ENCODE measurements around the gene HSD11B1. TPM values are rescaled to one million over a fixed set of nuclear protein-coding genes. Genes with fewer than 3 reads are reported as not detected.

Gene HSD11B1
- total and polyA plus RNA-seq, 2 of the 4 experiments (the other 2 are of a cell fraction): 0.41 to 0.72 TPM

GRCh38 chr1:209672705-209673630 is 31.7 kb upstream of the HSD11B1 start:
- in situ Hi-C loops (cut with MboI; ENCODE audit: low sequenced_read_pairs): no loop called here
- TF ChIP-seq RFX5 (IDR thresholded peaks at IDR 0.05; ENCODE audit: low read depth, low read length): no peak
- no peak for TF ChIP-seq MAFK (IDR thresholded peaks at IDR 0.05; ENCODE audit: low read depth, low read length)
- TF ChIP-seq POLR2A (IDR thresholded peaks at IDR 0.05; ENCODE audit: low read depth, low read length): no peak
- TF ChIP-seq RCOR1 (IDR thresholded peaks at IDR 0.05; ENCODE audit: insufficient replicate concordance, low read length): no peak
- TF ChIP-seq BHLHE40 (IDR thresholded peaks at IDR 0.05; ENCODE audit: low read depth, low read length): no peak
- no peak for TF ChIP-seq FOS (IDR thresholded peaks at IDR 0.05; ENCODE audit: low read depth, low read length)
- TF ChIP-seq NFE2L2 (IDR thresholded peaks at IDR 0.05; ENCODE audit: low read depth, low read length): no peak
- TF ChIP-seq CHD1 (IDR thresholded peaks at IDR 0.05; ENCODE audit: low read depth, low read length): no peak
- no peak for TF ChIP-seq RAD21 (IDR thresholded peaks at IDR 0.05; ENCODE audit: low read length)
- no peak for TF ChIP-seq MAZ (IDR thresholded peaks at IDR 0.05; ENCODE audit: borderline replicate concordance, low read depth, low read length)
- no peak for TF ChIP-seq SMC3 (IDR thresholded peaks at IDR 0.05; ENCODE audit: low read depth, low read length)
- TF ChIP-seq CTCF (conservative IDR thresholded peaks at IDR 0.05; ENCODE audit: low read depth, low read length): no peak
- no peak for TF ChIP-seq MXI1 (IDR thresholded peaks at IDR 0.05; ENCODE audit: borderline replicate concordance, low read depth, low read length)
- TF ChIP-seq CEBPB (IDR thresholded peaks at IDR 0.05; ENCODE audit: low read depth, low read length): no peak
- no peak for TF ChIP-seq USF2 (IDR thresholded peaks at IDR 0.05; ENCODE audit: low read depth, low read length)

More at GRCh38 chr1:209672705-209673630, 31.7 kb upstream of the HSD11B1 start:
- CTCF ChIA-PET: no interaction called here
- Histone ChIP-seq H3K4me2 (ENCODE audit: low read depth, low read length) (no peak overlapping the region), H3K9ac (ENCODE audit: low read depth, low read length) (no peak overlapping the region), H2AK9ac (replicated peaks; ENCODE audit: low read depth, low read length, poor library complexity) (no peak overlapping the region), H3K9me3 (ENCODE audit: control insufficient read depth, insufficient read depth, low read length) (0 out of 2 replicates have a peak, but pooled peaks cover 3% of the 10 kb centered on the region), H2BK120ac (ENCODE audit: low read depth, low read length) (no peak overlapping the region), H4K20me1 (ENCODE audit: insufficient read depth, low read length) (no peaks in the 10 kb centered on the region), H3K27me3 (ENCODE audit: control insufficient read depth, insufficient read depth, low read length) (peaks cover 22% of the 10 kb centered on the region), H3K4ac (ENCODE audit: low read depth, low read length) (no peak overlapping the region), H3K9me1 (ENCODE audit: insufficient read depth, low read length) (no peaks in the 10 kb centered on the region), H3K14ac (replicated peaks; ENCODE audit: low read depth, low read length) (no peak overlapping the region), H2AK5ac (ENCODE audit: low read depth, low read length) (no peak overlapping the region), H3K36me3 (ENCODE audit: control insufficient read depth, insufficient read depth, low read length) (no peaks in the 10 kb centered on the region), H3K79me1 (ENCODE audit: low read depth in 1 of 2, low read length in 2 of 2) (no peaks in the 10 kb centered on the region), H3K27ac (ENCODE audit: insufficient read depth, low read length) (no peak overlapping the region), H3K4me1 (ENCODE audit: control insufficient read depth, insufficient read depth, low read length) (peaks cover 3% of the 10 kb centered on the region; the same call in 1 of the 2 replicates), H2BK15ac (ENCODE audit: low read depth, low read length) (no peak overlapping the region), H3K4me3 (ENCODE audit: insufficient read depth, low read depth, low read length) (no peak overlapping the region), H4K8ac (ENCODE audit: low read depth in 2 of 2, low read length in 2 of 2) (no peak overlapping the region), H4K5ac (ENCODE audit: low read depth, low read length) (no peak overlapping the region), H4K91ac (ENCODE audit: insufficient read depth, low read depth, low read length) (no peak overlapping the region), H2AFZ (replicated peaks; ENCODE audit: low read length, poor library complexity) (no peak overlapping the region), H3K56ac (ENCODE audit: extremely low read depth, insufficient read depth, low read length) (no peak overlapping the region), H3K18ac (ENCODE audit: low read depth, low read length) (no peak overlapping the region), H2BK5ac (ENCODE audit: low read depth, low read length, poor library complexity, severe bottlenecking) (no peak overlapping the region), H3K23ac (ENCODE audit: low read depth, low read length) (no peak overlapping the region), H2BK20ac (ENCODE audit: low read depth, low read length) (no peak overlapping the region; the same call in 1 of the 2 replicates)
- ATAC-seq (ENCODE audit: low read depth) (no peak), DNase-seq (no peak)
- POLR2A ChIA-PET (ENCODE audit: unreplicated experiment): no interaction called here
- BruUV-seq (replicated peaks): no TSS peak
- no CpG with 5 or more reads among the region's 5 CpGs for WGBS, 2 experiments (ENCODE audit: extremely low coverage in 2 of 2, insufficient read length in 1 of 2)
- dilution Hi-C loops (cut with HindIII; ENCODE audit: low sequenced_read_pairs, unreplicated experiment): no loop called here
- intact Hi-C loops (cut with micrococcal nuclease): no loop called here

Measured in IMR-90 (cell line).